HG02623 (cell line): ENCODE data around the gene GPC6.

Experiments
- ATAC-seq: cut with Tn5 transposase; IDR thresholded peaks from one replicate; pipeline ENCODE4 v1.9.1; 2021; ENCODE audit warnings: moderate library complexity; ENCODE audit not compliant: unreplicated experiment

GPC6 gene

GRCh38 chr13:93811071-93811737 lies 584.6 kb downstream of the GPC6 start:
- ATAC-seq = no peak

- no peak for ATAC-seq
Observed at GRCh38 chr13:93811738-93812112, 585.1 kb downstream of the GPC6 start.

GRCh38 chr13:93814658-93815057 lies 588.1 kb downstream of the GPC6 start:
- ATAC-seq = no peak

DNA sequence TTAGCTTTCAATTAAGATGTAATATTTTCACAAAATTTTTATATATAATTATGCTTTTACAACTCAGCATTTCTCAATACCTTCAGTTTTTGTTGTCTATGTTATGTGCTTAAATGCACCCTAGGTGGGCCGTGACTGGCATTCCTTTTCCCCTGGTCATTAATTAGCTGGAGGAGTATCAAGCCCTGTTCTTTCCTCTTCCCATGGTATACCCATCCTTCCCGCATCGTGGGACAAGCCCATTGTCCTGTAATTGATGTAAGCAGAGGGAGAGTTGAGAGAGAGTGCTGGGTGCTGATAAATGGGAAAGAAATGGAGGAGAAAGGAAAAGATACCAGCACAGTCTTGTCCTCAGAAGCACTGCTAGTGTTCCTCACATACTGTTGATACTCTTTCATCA lies 591.7 kb downstream of the GPC6 start:
- ATAC-seq = no peak

- ATAC-seq = no peak
Observed at GRCh38 chr13:93819331-93819890, 592.8 kb downstream of the GPC6 start.

GRCh38 chr13:93824286-93824685 lies 597.7 kb downstream of the GPC6 start:
- ATAC-seq = no peak

GRCh38 chr13:93834051-93834450 lies 607.4 kb downstream of the GPC6 start:
- no peak for ATAC-seq

DNA sequence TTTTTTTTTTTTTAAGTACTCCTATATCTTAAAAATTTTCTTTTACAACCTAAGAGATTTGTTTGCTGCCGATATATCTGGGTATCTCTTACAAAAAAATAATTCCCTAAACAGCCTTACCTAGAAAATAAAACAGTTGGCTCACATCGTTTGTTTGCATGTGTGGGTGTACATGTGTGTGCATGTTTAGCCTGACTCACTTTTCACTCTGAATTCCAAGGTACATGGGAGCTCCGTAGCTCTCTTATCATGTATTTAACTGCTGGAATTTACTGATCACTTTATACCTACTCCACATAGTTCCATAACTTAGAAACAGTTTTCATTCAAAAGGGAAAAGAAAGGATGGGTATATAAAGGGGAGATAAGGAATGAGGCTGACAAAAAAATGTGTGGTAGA lies 616.5 kb downstream of the GPC6 start:
- ATAC-seq = no peak

DNA sequence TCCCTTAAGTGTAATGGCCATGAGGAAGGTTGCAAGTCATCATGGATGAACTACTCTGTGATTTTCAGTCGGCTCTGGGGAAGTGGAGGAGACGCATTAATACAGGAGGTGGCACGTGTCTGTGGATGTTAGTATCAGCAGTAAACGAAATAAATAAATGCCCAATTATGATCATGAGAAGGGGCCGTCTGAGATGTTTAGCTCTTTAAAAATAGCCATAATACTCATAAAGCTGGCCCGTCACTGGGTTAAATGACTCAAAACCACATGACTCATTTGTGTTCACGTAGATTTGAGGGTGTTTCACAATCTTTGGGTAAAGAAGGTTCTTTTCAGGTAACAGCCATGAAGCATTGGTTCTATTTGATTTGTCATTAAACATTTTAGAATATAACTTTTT lies 620.6 kb downstream of the GPC6 start:
- ATAC-seq = no peak

DNA sequence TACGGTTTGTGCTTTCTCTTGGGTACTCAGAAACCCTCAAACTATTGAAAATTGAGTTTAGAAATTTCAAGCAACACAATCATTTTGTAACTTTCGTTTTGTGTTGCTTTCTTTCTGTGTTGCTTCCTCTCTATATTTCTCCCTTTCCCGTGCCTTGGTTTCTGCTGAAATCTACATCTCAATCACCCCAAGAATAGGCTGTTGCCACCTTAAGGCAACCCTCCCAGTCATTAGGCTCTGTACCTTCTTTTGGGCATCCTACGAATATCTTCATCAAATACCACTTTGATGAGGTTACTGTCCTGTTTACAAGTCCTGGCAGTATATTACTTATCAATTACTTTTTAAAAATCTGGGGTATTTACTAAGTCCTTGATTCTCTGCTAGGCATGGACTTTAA lies 621.6 kb downstream of the GPC6 start:
- no peak for ATAC-seq

- ATAC-seq = no peak
Observed at GRCh38 chr13:93851236-93851635, 624.6 kb downstream of the GPC6 start.

DNA sequence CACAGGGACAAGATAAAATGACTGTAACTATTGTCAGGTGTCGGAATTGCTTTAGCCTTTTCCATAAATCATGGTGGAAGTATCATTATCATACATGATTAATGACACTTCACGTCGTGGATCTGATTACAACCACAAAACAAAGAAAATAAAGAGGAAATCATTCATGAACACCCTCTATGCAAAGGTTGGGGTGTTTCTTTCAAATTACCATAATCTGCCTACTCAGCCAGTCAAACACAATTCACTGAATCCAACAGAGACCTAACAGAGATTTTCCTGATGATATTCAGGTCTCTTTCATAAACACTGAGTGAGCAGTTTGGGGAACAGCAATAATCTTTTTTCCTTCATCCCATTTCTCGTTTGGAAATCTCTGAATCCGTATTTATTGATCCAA lies 627.3 kb downstream of the GPC6 start:
- ATAC-seq = no peak

- no peak for ATAC-seq
Observed at GRCh38 chr13:93857126-93857525, 630.5 kb downstream of the GPC6 start.

- no peak for ATAC-seq
Observed at GRCh38 chr13:93859716-93860115, 633.1 kb downstream of the GPC6 start.

DNA sequence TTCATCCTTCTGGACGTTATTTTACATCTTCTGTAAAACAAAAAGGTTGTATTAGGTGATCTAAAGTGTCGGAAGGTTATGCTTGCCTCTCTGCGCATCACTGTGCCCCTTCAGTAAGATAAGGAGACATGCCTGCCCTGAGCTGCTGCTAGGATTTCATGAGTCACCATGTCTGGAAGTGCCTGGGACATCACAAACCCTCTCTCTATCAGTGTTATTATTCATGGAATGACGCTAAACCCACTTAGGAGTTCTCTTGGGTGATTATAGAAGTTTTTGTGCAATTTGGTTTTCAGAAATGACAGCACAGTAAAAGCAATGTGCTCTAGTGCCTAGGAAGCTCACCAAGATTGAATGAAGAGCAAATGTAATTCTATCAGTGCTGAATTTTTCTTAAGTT lies 635.2 kb downstream of the GPC6 start:
- no peak for ATAC-seq

GRCh38 chr13:93862259-93862658 lies 635.7 kb downstream of the GPC6 start:
- ATAC-seq = no peak

GRCh38 chr13:93865235-93865634 lies 638.6 kb downstream of the GPC6 start:
- ATAC-seq = no peak

GRCh38 chr13:93867481-93867880 lies 640.9 kb downstream of the GPC6 start:
- no peak for ATAC-seq

GRCh38 chr13:93872376-93872775 lies 645.8 kb downstream of the GPC6 start:
- no peak for ATAC-seq

GRCh38 chr13:93872786-93873347 lies 646.3 kb downstream of the GPC6 start:
- no peak for ATAC-seq

DNA sequence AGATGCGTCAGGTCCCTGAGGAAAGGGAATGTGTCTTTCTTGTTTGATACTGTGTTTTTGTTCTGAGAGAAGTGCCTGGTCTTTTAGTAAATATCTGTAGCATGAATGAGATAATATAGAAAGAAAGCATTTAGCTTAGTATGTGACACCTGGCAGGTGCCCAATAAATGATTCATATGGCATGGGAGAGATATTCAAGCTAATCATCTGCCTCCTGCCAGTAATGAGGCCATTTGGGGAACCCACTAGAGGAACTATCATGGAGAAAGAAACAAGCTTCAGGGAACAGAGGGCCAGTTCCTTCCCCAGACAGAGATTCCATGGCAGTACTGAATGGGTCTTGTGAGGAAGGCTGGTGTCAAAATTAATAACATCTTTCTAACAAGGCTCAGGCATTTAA lies 648.9 kb downstream of the GPC6 start:
- ATAC-seq = no peak

GRCh38 chr13:93876236-93876635 lies 649.6 kb downstream of the GPC6 start:
- no peak for ATAC-seq

- no peak for ATAC-seq
Observed at GRCh38 chr13:93878675-93879074, 652.1 kb downstream of the GPC6 start.
